Measurements from ENCODE around the gene CT45A5. TPM values are rescaled to one million over a fixed set of nuclear protein-coding genes. Genes with fewer than 3 reads are reported as not detected.

CT45A5 gene
- total RNA-seq, 1 donor from 2014 or later = not detected

Other genes starting within 250 kb of the CT45A5 start
- gene CT45A1, start 71.9 kb downstream of the CT45A5 start, total RNA-seq = not detected
- not detected for gene CT45A3, start 17.3 kb downstream of the CT45A5 start, total RNA-seq
- gene CT45A6, start 17.3 kb upstream of the CT45A5 start, total RNA-seq = not detected
- not detected for gene CT45A2, start 34.5 kb upstream of the CT45A5 start, total RNA-seq
- not detected for gene CT45A7, start 51.8 kb upstream of the CT45A5 start, total RNA-seq
- gene CT45A8, start 69.0 kb upstream of the CT45A5 start, total RNA-seq = not detected
- not detected for gene CT45A9, start 86.3 kb upstream of the CT45A5 start, total RNA-seq
- not detected for gene CT45A10, start 107.9 kb upstream of the CT45A5 start, total RNA-seq
- gene SAGE1, start 108.2 kb upstream of the CT45A5 start, total RNA-seq = not detected
- gene MMGT1, start 188.5 kb upstream of the CT45A5 start, total RNA-seq = 25.3 TPM
- gene SLC9A6, start 199.9 kb upstream of the CT45A5 start, total RNA-seq = 15.6 TPM

All from left ventricle myocardium inferior (tissue), 1 donor.